GM10266 (cell line): ENCODE data around the gene FKBP10.

Experiments
- DNase-seq: peaks from one replicate; pipeline ENCODE4 v3.0.0; 2012; ENCODE audit errors: extremely low spot score
- CTCF ChIP-seq: IDR thresholded peaks from 2 replicates; pipeline ENCODE4 v1.5.1; 2012; ENCODE audit warnings: mild to moderate bottlenecking, low read depth; ENCODE audit not compliant: control insufficient read depth, insufficient read depth; ENCODE audit errors: missing control alignments

The FKBP10 gene

GRCh38 chr17:41870097-41870496 lies 57.3 kb downstream of the FKBP10 start:
- TF ChIP-seq CTCF = no peak
- no peak for DNase-seq

- TF ChIP-seq CTCF = no peak
- no peak for DNase-seq
Observed at GRCh38 chr17:41870627-41871026, 57.8 kb downstream of the FKBP10 start.

GRCh38 chr17:41871789-41872188 lies 59.0 kb downstream of the FKBP10 start:
- DNase-seq = no peak
- no peak for TF ChIP-seq CTCF
